HG03280 (cell line): ENCODE measurements around the gene PRKCH.
"Not testable (repeated sequence)": the region's sequence is repeated elsewhere in the genome, so short reads cannot be mapped to it uniquely, and the experiment has no call there.

Source experiments
- ATAC-seq: cut with Tn5 transposase; IDR thresholded peaks from one replicate; pipeline ENCODE4 v1.9.1; 2021; ENCODE audit warnings: mild to moderate bottlenecking, moderate library complexity; ENCODE audit not compliant: unreplicated experiment

The PRKCH gene

GRCh38 chr14:61304688-61305087 lies 16.7 kb upstream of the PRKCH start:
- ATAC-seq = no peak

- ATAC-seq = no peak
Observed at GRCh38 chr14:61308198-61308597, 13.2 kb upstream of the PRKCH start.

- ATAC-seq = not testable (repeated sequence)
Observed at GRCh38 chr14:61308701-61309100, 12.7 kb upstream of the PRKCH start.

DNA sequence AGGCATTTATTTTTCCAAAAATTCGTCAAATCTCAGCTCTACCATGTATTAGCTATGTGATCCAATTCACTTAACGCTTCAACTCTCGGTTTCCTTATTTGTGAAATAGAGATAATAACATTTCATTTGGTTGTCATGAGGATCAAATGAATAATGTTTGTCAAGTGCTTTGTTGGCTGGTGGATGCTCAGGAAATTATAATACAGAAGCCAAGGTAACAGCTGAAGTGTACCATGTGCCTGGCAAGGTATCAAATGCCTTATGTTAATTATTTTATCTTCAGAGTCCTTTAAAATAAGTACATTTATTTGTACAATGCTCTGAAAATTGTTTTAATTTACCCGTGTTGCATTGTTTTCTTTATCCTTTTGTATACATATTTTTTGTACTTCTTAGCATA lies 6.1 kb upstream of the PRKCH start:
- no peak for ATAC-seq

GRCh38 chr14:61319086-61319485 lies 2.3 kb upstream of the PRKCH start:
- ATAC-seq = no peak

- ATAC-seq = no peak
Observed at GRCh38 chr14:61319706-61320105, 1.7 kb upstream of the PRKCH start.

DNA sequence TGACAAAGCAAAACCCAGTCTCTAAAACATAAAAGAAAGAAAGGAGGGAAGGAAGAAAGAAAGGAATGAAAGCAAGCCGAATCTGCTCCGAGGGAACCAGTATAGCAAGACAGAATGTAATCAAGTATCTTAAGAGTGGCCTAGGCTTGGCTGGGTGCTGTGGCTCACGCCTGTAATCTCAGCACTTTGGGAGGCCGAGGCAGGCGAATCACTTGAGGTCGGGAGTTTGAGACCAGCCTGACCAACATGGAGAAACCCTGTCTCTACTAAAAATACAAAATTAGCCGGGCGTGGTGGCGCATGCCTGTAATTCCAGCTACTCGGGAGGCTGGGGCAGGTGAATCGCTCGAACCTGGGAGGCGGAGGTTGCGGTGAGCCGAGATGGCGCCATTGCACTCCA lies 1.2 kb upstream of the PRKCH start:
- ATAC-seq = not testable (repeated sequence)

GRCh38 chr14:61320806-61321384 lies 484 bp upstream of the PRKCH start:
- no peak for ATAC-seq

- peak; percentile 12 for ATAC-seq
Observed at GRCh38 chr14:61322011-61322798, 826 bp downstream of the PRKCH start.

GRCh38 chr14:61322799-61323290 lies 1.5 kb downstream of the PRKCH start:
- ATAC-seq = no peak

DNA sequence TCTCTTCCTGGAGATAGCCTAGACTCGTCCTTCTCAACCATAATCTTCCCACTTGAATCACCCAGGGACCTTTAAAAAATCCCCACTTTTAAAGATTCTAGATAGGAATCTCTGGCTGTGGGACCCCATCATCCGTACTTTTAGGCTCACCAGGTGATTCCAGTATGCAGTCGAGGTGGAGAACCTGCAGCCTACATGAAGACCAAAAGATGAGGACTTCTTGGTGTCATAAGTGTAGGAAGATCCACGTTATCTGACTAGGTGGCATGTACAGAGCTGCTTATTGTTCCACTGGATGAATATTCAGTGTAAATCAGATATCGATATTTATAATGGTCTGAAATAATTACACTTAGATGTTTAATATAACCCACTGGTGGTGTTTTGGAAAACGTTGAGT lies 2.6 kb downstream of the PRKCH start:
- ATAC-seq = no peak

- ATAC-seq = no peak
Observed at GRCh38 chr14:61325166-61325565, 3.8 kb downstream of the PRKCH start.

DNA sequence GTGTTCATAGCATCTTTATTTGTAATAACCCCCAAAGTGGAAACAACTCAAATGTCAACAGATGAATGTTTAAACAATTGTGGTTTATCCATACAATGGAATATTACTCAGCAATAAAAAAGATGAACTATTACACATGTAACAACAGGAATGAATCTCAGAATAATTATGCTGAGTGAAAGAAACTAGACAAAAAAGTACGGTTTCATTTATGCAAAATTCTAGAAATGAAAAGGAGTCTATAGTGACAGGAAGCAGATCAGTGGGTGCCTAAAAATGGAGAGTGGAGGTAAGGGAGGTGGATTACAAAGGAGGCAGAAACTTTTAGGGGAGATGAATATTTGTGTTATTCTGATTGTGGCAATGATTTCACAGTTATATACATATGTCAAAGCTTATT lies 4.8 kb downstream of the PRKCH start:
- ATAC-seq = no peak

- ATAC-seq = no peak
Observed at GRCh38 chr14:61326847-61327246, 5.5 kb downstream of the PRKCH start.

- no peak for ATAC-seq
Observed at GRCh38 chr14:61328626-61329262, 7.4 kb downstream of the PRKCH start.

DNA sequence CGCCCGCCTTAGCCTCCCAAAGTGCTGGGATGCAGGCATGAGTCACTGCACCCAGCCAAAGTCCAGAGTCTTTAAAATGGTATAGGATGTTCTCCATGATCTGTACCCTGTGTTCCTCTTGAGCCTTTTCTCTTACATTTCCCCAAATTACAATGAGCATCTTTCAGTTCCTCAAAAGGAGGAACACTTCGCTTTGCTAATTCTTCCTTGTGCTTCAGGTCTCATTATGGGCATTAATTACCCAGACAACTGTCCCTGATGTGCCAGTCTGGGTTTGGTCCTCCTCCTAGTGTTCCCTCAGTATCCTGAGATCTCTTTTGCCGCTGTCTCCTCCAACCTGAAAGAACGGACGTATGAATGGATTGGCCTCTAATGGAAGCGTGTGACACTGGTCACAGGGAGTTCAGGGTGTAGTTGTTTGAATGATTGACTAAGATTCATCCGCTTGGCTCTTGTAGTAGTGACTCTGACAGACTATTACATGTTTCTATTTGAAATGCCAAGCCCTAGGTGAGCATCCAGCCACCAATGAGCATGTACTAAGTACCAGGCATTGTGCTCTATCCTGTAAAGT lies 8.2 kb downstream of the PRKCH start:
- ATAC-seq = no peak

DNA sequence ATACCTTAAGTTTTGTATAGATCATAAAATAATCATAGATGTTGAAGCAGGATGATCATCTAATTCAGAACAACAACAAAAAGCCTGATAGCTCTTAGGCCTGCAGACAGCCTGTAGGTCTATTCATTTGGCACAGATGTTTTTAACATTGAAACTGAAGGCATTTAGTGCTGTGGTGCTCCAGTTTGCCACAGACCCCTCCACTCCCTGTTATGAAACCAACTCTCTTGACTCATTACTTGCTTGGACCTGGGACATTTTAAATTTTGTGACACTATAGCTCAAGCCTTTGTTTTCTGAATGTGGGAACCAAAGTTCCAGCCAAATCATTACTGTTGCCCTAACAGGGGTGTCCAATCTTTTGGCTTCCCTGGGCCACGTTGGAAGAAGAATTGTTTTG lies 9.1 kb downstream of the PRKCH start:
- no peak for ATAC-seq

GRCh38 chr14:61331992-61332657 lies 10.7 kb downstream of the PRKCH start:
- no peak for ATAC-seq

DNA sequence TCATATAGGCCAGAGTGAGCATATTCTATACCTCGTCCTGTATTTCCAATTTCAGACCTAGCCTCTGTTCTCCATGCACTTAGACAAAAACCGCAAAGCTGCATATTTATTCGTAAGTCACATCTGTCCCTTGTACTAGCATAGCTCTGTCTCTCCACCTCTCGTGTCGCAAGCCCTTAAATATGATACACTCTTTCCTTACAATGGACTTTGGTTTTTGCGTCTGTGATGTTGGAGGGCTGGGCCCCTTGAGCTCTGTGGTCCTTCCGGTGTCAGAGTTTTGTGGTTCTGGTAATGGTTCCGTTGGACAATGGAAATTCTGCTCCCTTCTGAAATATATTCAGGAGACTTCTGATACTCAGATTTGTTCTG lies 11.3 kb downstream of the PRKCH start:
- no peak for ATAC-seq

GRCh38 chr14:61333087-61333486 lies 11.7 kb downstream of the PRKCH start:
- no peak for ATAC-seq

DNA sequence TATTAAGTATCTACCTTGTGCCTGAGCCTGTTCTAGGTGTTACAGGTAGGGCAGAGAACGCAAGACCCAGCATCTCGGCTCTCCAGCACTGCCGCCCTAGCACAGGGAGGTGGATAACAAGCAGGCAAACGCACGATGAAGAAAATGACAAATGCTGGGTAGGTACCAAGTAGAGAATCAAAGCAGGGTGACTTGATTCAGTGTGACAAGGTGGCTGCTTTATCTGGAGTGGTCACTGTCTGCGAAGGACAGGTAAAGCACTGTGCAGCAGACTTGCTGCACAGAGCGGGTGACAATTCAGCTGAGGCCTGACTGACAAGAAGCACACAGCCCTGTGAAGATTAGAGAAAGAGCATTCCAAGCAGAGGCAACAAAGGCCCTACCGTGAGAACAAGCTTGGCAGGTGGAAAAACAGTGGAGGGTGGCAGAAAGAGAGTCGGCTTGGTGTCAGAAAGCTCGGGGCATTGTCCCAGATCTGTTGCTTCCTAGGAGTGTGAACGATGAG lies 12.9 kb downstream of the PRKCH start:
- ATAC-seq = no peak
